ENCODE measurements around the gene DDX3X. TPM values are rescaled to one million over a fixed set of nuclear protein-coding genes. Genes with fewer than 3 reads are reported as not detected.
A peak's percentile ranks its signal among the peaks of the same experiment; 100 is the strongest.
"Not testable (repeated sequence)": the region's sequence is repeated elsewhere in the genome, so short reads cannot be mapped to it uniquely, and the experiment has no call there.

The DDX3X gene
- polyA plus RNA-seq (2013, experiment 1 of 2) = 156 TPM
- polyA plus RNA-seq (2013, experiment 2 of 2) = 152 TPM

- H3K27me3 ChIP-seq (ENCODE audit: insufficient read depth, low read length, poor library complexity) = no peaks in the 10 kb centered on the region
- peak within 1 kb of the TSS; percentile 95 for H4K8ac ChIP-seq (ENCODE audit: low read depth, low read length)
- peak within 1 kb of the TSS; percentile 90 for H3K18ac ChIP-seq (ENCODE audit: low read length)
- no CpG with 5 or more reads among the region's 47 CpGs for WGBS (ENCODE audit: extremely low coverage, insufficient coverage, low lambda C conversion rate)
- H3K23ac ChIP-seq (ENCODE audit: low read length) = no peak within 1 kb of the TSS
- peak within 1 kb of the TSS; percentile 52 for H3K4me2 ChIP-seq (ENCODE audit: low read length)
- peak within 1 kb of the TSS; percentile 91 for H3K56ac ChIP-seq (ENCODE audit: low read length)
- no peaks in the 10 kb centered on the region for H3K36me3 ChIP-seq (ENCODE audit: control insufficient read depth, insufficient read depth, low read length)
- H3K4me3 ChIP-seq (ENCODE audit: low read length) = peak within 1 kb of the TSS; percentile 90
- H3K9ac ChIP-seq (ENCODE audit: low read length) = peak within 1 kb of the TSS; percentile 98
- H3K27ac ChIP-seq (ENCODE audit: low read depth, low read length) = peak within 1 kb of the TSS; percentile 77
- peak within 1 kb of the TSS; percentile 91 for H3K4ac ChIP-seq (ENCODE audit: low read depth, low read length)
- H2BK15ac ChIP-seq (replicated peaks; ENCODE audit: low read depth) = no peak within 1 kb of the TSS
- H2BK120ac ChIP-seq (ENCODE audit: low read depth, low read length) = peak within 1 kb of the TSS; percentile 5
- H2AK5ac ChIP-seq (ENCODE audit: low read length) = no peak within 1 kb of the TSS
- peak within 1 kb of the TSS; percentile 55 for H2BK5ac ChIP-seq (ENCODE audit: low read length)
- no peaks in the 10 kb centered on the region for H3K4me1 ChIP-seq (ENCODE audit: control insufficient read depth, low read depth, low read length)
- H3K79me1 ChIP-seq (ENCODE audit: low read length) = no peaks in the 10 kb centered on the region
- H3K79me2 ChIP-seq (ENCODE audit: control insufficient read depth, insufficient read depth, low read length) = peaks cover 43% of the 10 kb centered on the region
- H4K5ac ChIP-seq (ENCODE audit: low read length) = no peak within 1 kb of the TSS
- DNase-seq = peak; percentile 92
Measured at GRCh38 chrX:41333744-41334362, at the start of gene DDX3X. DDX3X (plus strand) TSS chrX:41334162; CDS start chrX:41334253, 91 bp downstream.

- H3K23ac ChIP-seq (ENCODE audit: low read length); H3K4ac ChIP-seq (ENCODE audit: low read depth, low read length); H3K4me1 ChIP-seq (ENCODE audit: control insufficient read depth, low read depth, low read length); H3K79me2 ChIP-seq (ENCODE audit: control insufficient read depth, insufficient read depth, low read length); H3K18ac ChIP-seq (ENCODE audit: low read length); H2BK120ac ChIP-seq (ENCODE audit: low read depth, low read length); H3K56ac ChIP-seq (ENCODE audit: low read length); DNase-seq; H3K27ac ChIP-seq (ENCODE audit: low read depth, low read length); H3K9ac ChIP-seq (ENCODE audit: low read length); H4K8ac ChIP-seq (ENCODE audit: low read depth, low read length); H4K5ac ChIP-seq (ENCODE audit: low read length); H3K36me3 ChIP-seq (ENCODE audit: control insufficient read depth, insufficient read depth, low read length); H2BK5ac ChIP-seq (ENCODE audit: low read length); H2AK5ac ChIP-seq (ENCODE audit: low read length); H3K4me3 ChIP-seq (ENCODE audit: low read length); H3K79me1 ChIP-seq (ENCODE audit: low read length); H3K27me3 ChIP-seq (ENCODE audit: insufficient read depth, low read length, poor library complexity); H3K4me2 ChIP-seq (ENCODE audit: low read length); H2BK15ac ChIP-seq (replicated peaks; ENCODE audit: low read depth): not testable (repeated sequence)
- WGBS (ENCODE audit: extremely low coverage, insufficient coverage, low lambda C conversion rate) = no CpG with 5 or more reads among the region's 21 CpGs
Measured at GRCh38 chrX:41285928-41286327, 48.0 kb upstream of the DDX3X start.

- Histone ChIP-seq H3K4ac (ENCODE audit: low read depth, low read length) (no peak overlapping the region), H3K9ac (ENCODE audit: low read length) (no peak overlapping the region), H3K4me1 (ENCODE audit: control insufficient read depth, low read depth, low read length) (no peaks in the 10 kb centered on the region), H3K56ac (ENCODE audit: low read length) (no peak overlapping the region), H4K5ac (ENCODE audit: low read length) (no peak overlapping the region), H3K23ac (ENCODE audit: low read length) (no peak overlapping the region), H2AK5ac (ENCODE audit: low read length) (no peak overlapping the region), H3K4me3 (ENCODE audit: low read length) (no peak overlapping the region), H3K79me2 (ENCODE audit: control insufficient read depth, insufficient read depth, low read length) (no peaks in the 10 kb centered on the region), H3K27me3 (ENCODE audit: insufficient read depth, low read length, poor library complexity) (no peaks in the 10 kb centered on the region), H3K27ac (ENCODE audit: low read depth, low read length) (no peak overlapping the region), H3K18ac (ENCODE audit: low read length) (no peak overlapping the region), H2BK120ac (ENCODE audit: low read depth, low read length) (no peak overlapping the region), H2BK5ac (ENCODE audit: low read length) (no peak overlapping the region), H2BK15ac (replicated peaks; ENCODE audit: low read depth) (no peak overlapping the region), H4K8ac (ENCODE audit: low read depth, low read length) (no peak overlapping the region), H3K4me2 (ENCODE audit: low read length) (no peak overlapping the region), H3K36me3 (ENCODE audit: control insufficient read depth, insufficient read depth, low read length) (no peaks in the 10 kb centered on the region), H3K79me1 (ENCODE audit: low read length) (no peaks in the 10 kb centered on the region)
- no CpG with 5 or more reads among the region's 6 CpGs for WGBS (ENCODE audit: extremely low coverage, insufficient coverage, low lambda C conversion rate)
- no peak for DNase-seq
Measured at GRCh38 chrX:41288641-41289040, 45.3 kb upstream of the DDX3X start.

- no peak overlapping the region for H2BK120ac ChIP-seq (ENCODE audit: low read depth, low read length)
- no peak overlapping the region for H2AK5ac ChIP-seq (ENCODE audit: low read length)
- no peak overlapping the region for H3K23ac ChIP-seq (ENCODE audit: low read length)
- H3K36me3 ChIP-seq (ENCODE audit: control insufficient read depth, insufficient read depth, low read length) = no peaks in the 10 kb centered on the region
- no peak overlapping the region for H3K4ac ChIP-seq (ENCODE audit: low read depth, low read length)
- no peak overlapping the region for H3K18ac ChIP-seq (ENCODE audit: low read length)
- H3K9ac ChIP-seq (ENCODE audit: low read length) = no peak overlapping the region
- H3K4me2 ChIP-seq (ENCODE audit: low read length) = no peak overlapping the region
- no peak overlapping the region for H4K5ac ChIP-seq (ENCODE audit: low read length)
- no peak overlapping the region for H2BK5ac ChIP-seq (ENCODE audit: low read length)
- H2BK15ac ChIP-seq (replicated peaks; ENCODE audit: low read depth) = no peak overlapping the region
- no peaks in the 10 kb centered on the region for H3K79me2 ChIP-seq (ENCODE audit: control insufficient read depth, insufficient read depth, low read length)
- H3K27me3 ChIP-seq (ENCODE audit: insufficient read depth, low read length, poor library complexity) = no peaks in the 10 kb centered on the region
- H3K4me3 ChIP-seq (ENCODE audit: low read length) = no peak overlapping the region
- no peak overlapping the region for H4K8ac ChIP-seq (ENCODE audit: low read depth, low read length)
- WGBS (ENCODE audit: extremely low coverage, insufficient coverage, low lambda C conversion rate) = no CpG with 5 or more reads among the region's 3 CpGs
- H3K4me1 ChIP-seq (ENCODE audit: control insufficient read depth, low read depth, low read length) = no peaks in the 10 kb centered on the region
- no peaks in the 10 kb centered on the region for H3K79me1 ChIP-seq (ENCODE audit: low read length)
- H3K27ac ChIP-seq (ENCODE audit: low read depth, low read length) = no peak overlapping the region
- no peak overlapping the region for H3K56ac ChIP-seq (ENCODE audit: low read length)
- no peak for DNase-seq
Measured at GRCh38 chrX:41289095-41289494, 44.9 kb upstream of the DDX3X start.

GRCh38 chrX:41291309-41291708, 42.7 kb upstream of the DDX3X start:
- no peaks in the 10 kb centered on the region for H3K36me3 ChIP-seq (ENCODE audit: control insufficient read depth, insufficient read depth, low read length)
- H3K4ac ChIP-seq (ENCODE audit: low read depth, low read length) = no peak overlapping the region
- no peak overlapping the region for H3K4me3 ChIP-seq (ENCODE audit: low read length)
- no peak overlapping the region for H3K9ac ChIP-seq (ENCODE audit: low read length)
- H2BK120ac ChIP-seq (ENCODE audit: low read depth, low read length) = no peak overlapping the region
- no peaks in the 10 kb centered on the region for H3K79me1 ChIP-seq (ENCODE audit: low read length)
- no peak overlapping the region for H2AK5ac ChIP-seq (ENCODE audit: low read length)
- H3K4me1 ChIP-seq (ENCODE audit: control insufficient read depth, low read depth, low read length) = no peaks in the 10 kb centered on the region
- H3K27ac ChIP-seq (ENCODE audit: low read depth, low read length) = no peak overlapping the region
- no peak overlapping the region for H3K23ac ChIP-seq (ENCODE audit: low read length)
- no peak overlapping the region for H2BK15ac ChIP-seq (replicated peaks; ENCODE audit: low read depth)
- H3K27me3 ChIP-seq (ENCODE audit: insufficient read depth, low read length, poor library complexity) = no peaks in the 10 kb centered on the region
- H4K5ac ChIP-seq (ENCODE audit: low read length) = no peak overlapping the region
- H4K8ac ChIP-seq (ENCODE audit: low read depth, low read length) = no peak overlapping the region
- H3K18ac ChIP-seq (ENCODE audit: low read length) = no peak overlapping the region
- no peak overlapping the region for H2BK5ac ChIP-seq (ENCODE audit: low read length)
- H3K56ac ChIP-seq (ENCODE audit: low read length) = no peak overlapping the region
- DNase-seq = no peak
- H3K4me2 ChIP-seq (ENCODE audit: low read length) = no peak overlapping the region
- no peaks in the 10 kb centered on the region for H3K79me2 ChIP-seq (ENCODE audit: control insufficient read depth, insufficient read depth, low read length)

- Histone ChIP-seq H4K5ac (ENCODE audit: low read length) (no peak overlapping the region), H3K79me1 (ENCODE audit: low read length) (no peaks in the 10 kb centered on the region), H3K4me3 (ENCODE audit: low read length) (no peak overlapping the region), H3K9ac (ENCODE audit: low read length) (no peak overlapping the region), H3K23ac (ENCODE audit: low read length) (no peak overlapping the region), H3K56ac (ENCODE audit: low read length) (no peak overlapping the region), H3K36me3 (ENCODE audit: control insufficient read depth, insufficient read depth, low read length) (no peaks in the 10 kb centered on the region), H4K8ac (ENCODE audit: low read depth, low read length) (no peak overlapping the region), H3K4me1 (ENCODE audit: control insufficient read depth, low read depth, low read length) (no peaks in the 10 kb centered on the region), H2BK5ac (ENCODE audit: low read length) (no peak overlapping the region), H3K79me2 (ENCODE audit: control insufficient read depth, insufficient read depth, low read length) (no peaks in the 10 kb centered on the region), H3K18ac (ENCODE audit: low read length) (no peak overlapping the region), H3K27ac (ENCODE audit: low read depth, low read length) (no peak overlapping the region), H2BK15ac (replicated peaks; ENCODE audit: low read depth) (no peak overlapping the region), H3K4me2 (ENCODE audit: low read length) (no peak overlapping the region), H3K27me3 (ENCODE audit: insufficient read depth, low read length, poor library complexity) (no peaks in the 10 kb centered on the region), H2AK5ac (ENCODE audit: low read length) (no peak overlapping the region), H2BK120ac (ENCODE audit: low read depth, low read length) (no peak overlapping the region), H3K4ac (ENCODE audit: low read depth, low read length) (no peak overlapping the region)
- WGBS (ENCODE audit: extremely low coverage, insufficient coverage, low lambda C conversion rate) = no CpG with 5 or more reads among the region's 6 CpGs
- peak; percentile 56 for DNase-seq
Measured at GRCh38 chrX:41293269-41293668, 40.7 kb upstream of the DDX3X start.

Measured in mesendoderm (in vitro differentiated cells).